GM13976 (cell line): ENCODE measurements around the gene CD82.
"Not testable (repeated sequence)": the region's sequence is repeated elsewhere in the genome, so short reads cannot be mapped to it uniquely, and the experiment has no call there.

Source experiments
- DNase-seq: peaks from one replicate; pipeline ENCODE4 v3.0.0; 2012; ENCODE audit warnings: low spot score
- CTCF ChIP-seq: IDR thresholded peaks from 2 replicates; pipeline ENCODE4 v1.5.1; 2012; ENCODE audit warnings: borderline replicate concordance, mild to moderate bottlenecking; ENCODE audit not compliant: insufficient read depth; ENCODE audit errors: extremely low read depth, missing control alignments, control extremely low read depth
- in situ Hi-C: fragments of 300-500 bp; cut with MboI; formaldehyde crosslinking; loops from one replicate; pipeline ENCODE4 v1.12.0; 2022; ENCODE audit warnings: low sequenced_read_pairs, mixed read lengths, inconsistent platforms; ENCODE audit not compliant: unreplicated experiment

Gene CD82

GRCh38 chr11:44657836-44658505, 92.5 kb downstream of the CD82 start:
- no peak for DNase-seq
- no peak for TF ChIP-seq CTCF
- in situ Hi-C loops: no loop called here

- TF ChIP-seq CTCF: no peak
- DNase-seq: no peak
- in situ Hi-C loops: no loop called here
Observed at GRCh38 chr11:44658506-44658850, 93.0 kb downstream of the CD82 start.

- TF ChIP-seq CTCF: no peak
- in situ Hi-C loops: no loop called here
- DNase-seq: no peak
Observed at GRCh38 chr11:44659641-44660040, 94.2 kb downstream of the CD82 start.

GRCh38 chr11:44660535-44660934, 95.1 kb downstream of the CD82 start:
- in situ Hi-C loops, DNase-seq: not testable (repeated sequence)

GRCh38 chr11:44661311-44661717, 95.9 kb downstream of the CD82 start:
- in situ Hi-C loops: no loop called here
- DNase-seq: no peak
- no peak for TF ChIP-seq CTCF
